ENCODE data around the gene MCM9. TPM values are rescaled to one million over a fixed set of nuclear protein-coding genes. Genes with fewer than 3 reads are reported as not detected.

The MCM9 gene
- total and polyA plus RNA-seq, 2 of the 13 experiments (the other 11 are each of a cell fraction or from before 2014, with no cell fraction given), result 3.8 to 17.2 TPM

GRCh38 chr6:118934461-118935330, at the start of gene MCM9 (continued):
- no peak for TF ChIP-seq ATF4 (CRISPR knock-in tag; IDR thresholded peaks at IDR 0.05)
- no peak for TF ChIP-seq CREBL2 (CRISPR knock-in tag; IDR thresholded peaks at IDR 0.05; ENCODE audit: borderline replicate concordance)
- no peak for TF ChIP-seq ATF7 (IDR thresholded peaks at IDR 0.05)
- peak; percentile 58; the same call in 1 of the 2 replicates for TF ChIP-seq ATF7 (CRISPR knock-in tag; IDR thresholded peaks at IDR 0.05)
- TF ChIP-seq ZNF772 (CRISPR knock-in tag; IDR thresholded peaks at IDR 0.05), result no peak
- no peak for TF ChIP-seq ZNF7 (CRISPR knock-in tag; IDR thresholded peaks at IDR 0.05)
- TF ChIP-seq ZNF430 (CRISPR knock-in tag; IDR thresholded peaks at IDR 0.05), result peak; percentile 86
- TF ChIP-seq ZSCAN12 (CRISPR knock-in tag; IDR thresholded peaks at IDR 0.05), result peak; percentile 84; the same call in 1 of the 2 replicates
- no peak for TF ChIP-seq NFE2L2 (IDR thresholded peaks at IDR 0.05; ENCODE audit: low read length)
- TF ChIP-seq ZFP41 (CRISPR knock-in tag; IDR thresholded peaks at IDR 0.05; ENCODE audit: borderline replicate concordance), result no peak
- no peak for TF ChIP-seq MBD4 (IDR thresholded peaks at IDR 0.05; ENCODE audit: borderline replicate concordance, low read length)
- TF ChIP-seq DMTF1 (CRISPR knock-in tag; IDR thresholded peaks at IDR 0.05), result no peak
- TF ChIP-seq CENPBD1 (CRISPR knock-in tag; IDR thresholded peaks at IDR 0.05; ENCODE audit: borderline replicate concordance, low read depth), result no peak; the same call in 1 of the 2 replicates
- TF ChIP-seq HMGXB3 (CRISPR knock-in tag; IDR thresholded peaks at IDR 0.05; ENCODE audit: borderline replicate concordance), result no peak
- TF ChIP-seq CHD2 (IDR thresholded peaks at IDR 0.05; ENCODE audit: low read depth, low read length), result no peak
- no peak for TF ChIP-seq PCBP1 (IDR thresholded peaks at IDR 0.05; ENCODE audit: borderline replicate concordance, low read depth, low read length)
- TF ChIP-seq ZNF577 (CRISPR knock-in tag; IDR thresholded peaks at IDR 0.05; ENCODE audit: borderline replicate concordance, low read depth), result no peak
- no peak for TF ChIP-seq HOXA9 (CRISPR knock-in tag; IDR thresholded peaks at IDR 0.05; ENCODE audit: borderline replicate concordance)
